Suprapubic skin (tissue), 4 donors: ENCODE measurements around the gene PLGLB2.
"Not testable (repeated sequence)": the region's sequence is repeated elsewhere in the genome, so short reads cannot be mapped to it uniquely, and the experiment has no call there.

Experiments
- EP300 ChIP-seq: sonication (generic); formaldehyde crosslinking; IDR thresholded peaks from one replicate; pipeline ENCODE4 v1.6.1; 2017; ENCODE audit warnings: antibody characterized with exemption
- POLR2A ChIP-seq, 2 donors: fragments of 450-650 bp; IDR thresholded peaks; one replicate each; pipeline ENCODE4 v1.6.1; 2017; ENCODE audit warnings: antibody characterized with exemption in 2 of 2, mild to moderate bottlenecking in 2 of 2, moderate library complexity in 2 of 2
- POLR2AphosphoS5 ChIP-seq, 3 donors: sonication (generic); formaldehyde crosslinking; IDR thresholded peaks; one replicate each; pipeline ENCODE4 v1.6.1; 2017; ENCODE audit warnings: antibody characterized with exemption in 3 of 3
- TF ChIP-seq, protein P1 (sequence below), 2 donors: fragments of 200-600 bp in 1 of 2; fragments of 450-650 bp in 1 of 2; sonication (generic) in 1 of 2; IDR thresholded peaks; one replicate each; pipeline ENCODE4 v1.5.1; 2016 to 2019; ENCODE audit warnings: antibody characterized with exemption in 2 of 2, mild to moderate bottlenecking in 1 of 2, moderate library complexity in 1 of 2

- TF ChIP-seq EP300; POLR2A (IDR thresholded peaks at IDR 0.05); POLR2AphosphoS5 (IDR thresholded peaks at IDR 0.05): not testable (repeated sequence)
- TF ChIP-seq, protein P1, sequence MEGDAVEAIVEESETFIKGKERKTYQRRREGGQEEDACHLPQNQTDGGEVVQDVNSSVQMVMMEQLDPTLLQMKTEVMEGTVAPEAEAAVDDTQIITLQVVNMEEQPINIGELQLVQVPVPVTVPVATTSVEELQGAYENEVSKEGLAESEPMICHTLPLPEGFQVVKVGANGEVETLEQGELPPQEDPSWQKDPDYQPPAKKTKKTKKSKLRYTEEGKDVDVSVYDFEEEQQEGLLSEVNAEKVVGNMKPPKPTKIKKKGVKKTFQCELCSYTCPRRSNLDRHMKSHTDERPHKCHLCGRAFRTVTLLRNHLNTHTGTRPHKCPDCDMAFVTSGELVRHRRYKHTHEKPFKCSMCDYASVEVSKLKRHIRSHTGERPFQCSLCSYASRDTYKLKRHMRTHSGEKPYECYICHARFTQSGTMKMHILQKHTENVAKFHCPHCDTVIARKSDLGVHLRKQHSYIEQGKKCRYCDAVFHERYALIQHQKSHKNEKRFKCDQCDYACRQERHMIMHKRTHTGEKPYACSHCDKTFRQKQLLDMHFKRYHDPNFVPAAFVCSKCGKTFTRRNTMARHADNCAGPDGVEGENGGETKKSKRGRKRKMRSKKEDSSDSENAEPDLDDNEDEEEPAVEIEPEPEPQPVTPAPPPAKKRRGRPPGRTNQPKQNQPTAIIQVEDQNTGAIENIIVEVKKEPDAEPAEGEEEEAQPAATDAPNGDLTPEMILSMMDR (IDR thresholded peaks at IDR 0.05), result not testable (repeated sequence)
Observed at GRCh38 chr2:87747791-87748190, at the start of gene PLGLB2.
